ENCODE data around the gene PARP11. TPM values are rescaled to one million over a fixed set of nuclear protein-coding genes. Genes with fewer than 3 reads are reported as not detected.

Gene PARP11
- total and polyA plus RNA-seq, 2 of the 8 experiments (the other 6 are each of a cell fraction or from before 2014, with no cell fraction given) = 4.2 to 13.3 TPM

GRCh38 chr12:3789838-3790237, 83.4 kb downstream of the PARP11 start:
- H3K79me2 ChIP-seq (ENCODE audit: control insufficient read depth in 1 of 2, insufficient read depth in 2 of 2, low read length in 2 of 2) = no peaks in the 10 kb centered on the region
- no peak overlapping the region for H2BK12ac ChIP-seq (ENCODE audit: low read depth, low read length)
- peak overlapping the region in 1 of 2 experiments; percentile 43; a peak in 1 of 4 replicates for H3K4me2 ChIP-seq (ENCODE audit: insufficient read depth in 1 of 2, low read depth in 2 of 2, low read length in 2 of 2)
- H3K56ac ChIP-seq (replicated peaks; ENCODE audit: insufficient read length, low read depth, low read length) = no peak overlapping the region
- H3K4me3 ChIP-seq (ENCODE audit: extremely low read depth in 1 of 4, insufficient read depth in 2 of 4, low read depth in 3 of 4, low read length in 4 of 4) = no peak overlapping the region
- H3K36me3 ChIP-seq (ENCODE audit: control insufficient read depth in 2 of 4, insufficient read depth in 4 of 4, low read length in 3 of 4) = no peaks in the 10 kb centered on the region
- WGBS, 2 experiments (ENCODE audit: extremely low coverage in 1 of 2, insufficient coverage in 1 of 2, insufficient read length in 1 of 2, insufficient replicate concordance in 2 of 2, low coverage in 1 of 2, low lambda C conversion rate in 2 of 2, missing lambda C conversion rate in 1 of 2) = 29% methylated on average over 1 of the region's 1 CpG; no CpG with 5 or more reads in 1 of the 2 experiments
- POLR2A ChIA-PET (ENCODE audit: partially characterized antibody) = interaction anchor here (1.5 kb wide), 1 partner anchor 9 kb away, joined by 4 read pairs; no protein-coding TSS in a partner anchor
- no peak overlapping the region for H3K14ac ChIP-seq (ENCODE audit: insufficient read length)
- no peak overlapping the region for H2BK5ac ChIP-seq (ENCODE audit: low read depth, low read length)
- peaks cover 0 to 8% (median 4%) of the 10 kb centered on the region in 4 experiments; a peak in 3 of 7 replicates for H3K4me1 ChIP-seq (replicated peaks in 1 of 4; ENCODE audit: control insufficient read depth in 3 of 4, insufficient read depth in 4 of 4, low read length in 3 of 4)
- no peak overlapping the region for H4K8ac ChIP-seq (ENCODE audit: extremely low read depth, insufficient read depth, low read length)
- H3K23ac ChIP-seq (ENCODE audit: insufficient read length) = no peak overlapping the region
- H2AK5ac ChIP-seq (ENCODE audit: low read depth, low read length) = no peak overlapping the region
- H3K27ac ChIP-seq (ENCODE audit: low read depth, low read length) = no peak overlapping the region
- H3K9me3 ChIP-seq (ENCODE audit: insufficient read depth in 2 of 2, low read depth in 1 of 2, low read length in 1 of 2) = 0 out of 4 replicates have a peak, but pooled peaks cover 0 to 3% of the 10 kb centered on the region in 2 experiments
- no peak overlapping the region for H3K9ac ChIP-seq (replicated peaks in 1 of 4; ENCODE audit: extremely low read depth in 1 of 4, low read depth in 3 of 4, low read length in 3 of 4)
- no peak overlapping the region for H2BK15ac ChIP-seq (ENCODE audit: low read length)
- H4K5ac ChIP-seq (ENCODE audit: insufficient read length, low read depth, low read length) = no peak overlapping the region
- TF ChIP-seq NANOG (IDR thresholded peaks at IDR 0.05; ENCODE audit: insufficient read depth, low read depth, low read length, poor library complexity, severe bottlenecking) (no peak), CBX8 (IDR thresholded peaks at IDR 0.05; ENCODE audit: borderline replicate concordance, low read depth, low read length) (no peak), SIRT6 (IDR thresholded peaks at IDR 0.05; ENCODE audit: low read length) (no peak), SP1 (IDR thresholded peaks at IDR 0.05; ENCODE audit: low read depth, low read length) (no peak)
- no peaks in the 10 kb centered on the region for H3K27me3 ChIP-seq (replicated peaks in 1 of 4; ENCODE audit: control insufficient read depth in 3 of 4, extremely low read depth in 1 of 4, insufficient read depth in 3 of 4, low read length in 3 of 4)
- no peak overlapping the region for H4K91ac ChIP-seq (replicated peaks; ENCODE audit: insufficient read length, low read length)
- H3K79me1 ChIP-seq (ENCODE audit: low read depth, low read length) = no peaks in the 10 kb centered on the region
- DNase-seq (ENCODE audit: low read depth in 1 of 2, low spot score in 2 of 2) (peak in 1 of 2 experiments; percentile 61), FAIRE-seq (peak; percentile 24)
- H3K18ac ChIP-seq (ENCODE audit: extremely low read depth, low read length) = no peak overlapping the region
- H2BK20ac ChIP-seq (ENCODE audit: low read length) = no peak overlapping the region
- no peak overlapping the region for H2BK120ac ChIP-seq (replicated peaks; ENCODE audit: low read depth, low read length)
- H4K20me1 ChIP-seq (replicated peaks in 1 of 2; ENCODE audit: control insufficient read depth in 1 of 2, insufficient read depth in 2 of 2, low read length in 2 of 2) = no peaks in the 10 kb centered on the region
- CTCF ChIA-PET (ENCODE audit: partially characterized antibody) = interaction anchor here (0.5 to 3.3 kb wide), 8 partner anchors 12 to 1370 kb away, joined by 3 to 16 read pairs (median 4); no protein-coding TSS in a partner anchor
- no peaks in the 10 kb centered on the region for H3K23me2 ChIP-seq (ENCODE audit: low read depth, low read length)
- no peak overlapping the region for H3K4ac ChIP-seq (replicated peaks; ENCODE audit: insufficient read length, low read depth, low read length)
- no peak overlapping the region for H2AFZ ChIP-seq (ENCODE audit: low read length)
